Gastroesophageal sphincter (tissue), 4 donors: Measurements from ENCODE around the gene PTP4A2. TPM values are rescaled to one million over a fixed set of nuclear protein-coding genes. Genes with fewer than 3 reads are reported as not detected.

Source experiments
- ATAC-seq: fragments of 150-250 bp; one replicate; pipeline ENCODE4 v1.9.1; 2016; ENCODE audit warnings: mild to moderate bottlenecking, moderate library complexity
- H3K27ac ChIP-seq, 4 donors: fragments of 200-600 bp; sonication (generic) in 3 of 4; 1 replicate in 3 of 4; 2 replicates in 1 of 4; pipeline ENCODE4 v1.5.1; 2016 to 2019
- H3K27me3 ChIP-seq: fragments of 200-600 bp; sonication (generic); one replicate; pipeline ENCODE4 v1.5.1; 2019
- H3K36me3 ChIP-seq, 2 donors: fragments of 200-600 bp; sonication (generic); one replicate each; pipeline ENCODE4 v1.5.1; 2019; ENCODE audit warnings: control low read depth in 1 of 2
- H3K4me1 ChIP-seq, 3 donors: fragments of 200-600 bp; sonication (generic); 1 replicate in 2 of 3; 2 replicates in 1 of 3; pipeline ENCODE4 v1.5.1; 2016 to 2019; ENCODE audit warnings: control low read depth in 2 of 3
- H3K4me3 ChIP-seq, 2 donors: fragments of 200-600 bp; sonication (generic); one replicate each; pipeline ENCODE4 v1.5.1; 2019; ENCODE audit warnings: mild to moderate bottlenecking in 1 of 2, moderate library complexity in 1 of 2
- H3K9me3 ChIP-seq, 3 donors: fragments of 200-600 bp; sonication (generic); one replicate each; pipeline ENCODE4 v1.5.1; 2017 to 2019; ENCODE audit warnings: control low read depth in 2 of 3
- CTCF ChIP-seq, 4 experiments: fragments of 200-600 bp in 2 of 4; fragments of 450-650 bp in 2 of 4; sonication (generic) in 1 of 4; IDR thresholded peaks; one replicate each; pipeline ENCODE4 v1.5.1; 2017 to 2019; ENCODE audit warnings: antibody characterized with exemption in 4 of 4, mild to moderate bottlenecking in 2 of 4, moderate library complexity in 2 of 4
- EP300 ChIP-seq: sonication (generic); formaldehyde crosslinking; IDR thresholded peaks from one replicate; pipeline ENCODE4 v1.6.1; 2017; ENCODE audit warnings: antibody characterized with exemption, mild to moderate bottlenecking
- POLR2A ChIP-seq, 2 donors: fragments of 450-650 bp; IDR thresholded peaks; one replicate each; pipeline ENCODE4 v1.6.1; 2017; ENCODE audit warnings: antibody characterized with exemption in 2 of 2, mild to moderate bottlenecking in 2 of 2, moderate library complexity in 1 of 2
- POLR2AphosphoS5 ChIP-seq: sonication (generic); formaldehyde crosslinking; IDR thresholded peaks from one replicate; pipeline ENCODE4 v1.6.1; 2017; ENCODE audit warnings: antibody characterized with exemption
- WGBS, 2 donors: methylation state at CpG; one replicate each; pipeline ENCODE4 v1.1.5; 2018; ENCODE audit warnings: low coverage in 1 of 2; 5-methylcytosine and 5-hydroxymethylcytosine counted together
- total RNA-seq, 4 donors: library from RNA; depleted of rRNA; stranded (reverse); fragments of >200 nt; gene quantifications; one replicate each; pipeline ENCODE4 v1.1.0, GENCODE V29; 2016

Gene PTP4A2
- total RNA-seq, 4 donors from 2014 or later: 203 to 273 (median 250) TPM

- Histone ChIP-seq H3K27me3 (no peaks in the 10 kb centered on the region), H3K36me3 (no peaks in the 10 kb centered on the region), H3K27ac (no peak overlapping the region), H3K4me1 (no peaks in the 10 kb centered on the region), H3K4me3 (no peak overlapping the region), H3K9me3 (no peaks in the 10 kb centered on the region)
- 88 to 91% methylated on average over 7 to 11 of the region's 11 CpGs for WGBS, 2 donors
- no peak for TF ChIP-seq POLR2AphosphoS5
- ATAC-seq: no peak
Observed at GRCh38 chr1:31875636-31876236, 62.4 kb downstream of the PTP4A2 start.

DNA sequence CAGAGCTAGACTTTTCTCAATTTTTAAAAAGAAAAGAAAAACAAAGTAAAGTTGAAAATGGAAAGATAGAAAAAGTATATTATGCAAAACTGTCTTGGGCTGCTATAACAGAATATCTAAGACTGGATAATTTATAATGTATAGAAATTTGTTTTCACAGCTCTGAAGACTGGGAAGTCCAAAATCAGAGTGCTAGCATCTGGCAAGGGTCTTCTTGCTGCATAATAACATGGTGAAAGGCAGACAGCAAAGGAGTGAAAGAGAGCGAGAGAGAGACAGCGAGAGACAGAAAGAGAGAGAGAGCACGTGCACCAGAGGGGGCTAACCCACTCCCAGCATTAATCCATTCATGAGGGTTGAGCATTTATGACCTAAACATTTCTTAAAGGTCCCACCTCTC, 63.2 kb downstream of the PTP4A2 start:
- ATAC-seq: no peak
- WGBS, 2 donors: 62 to 100% methylated on average over 1 to 3 of the region's 3 CpGs
- no peaks in the 10 kb centered on the region for H3K36me3 ChIP-seq

GRCh38 chr1:31872658-31873636, 65.2 kb downstream of the PTP4A2 start:
- Histone ChIP-seq H3K4me3 (no peak overlapping the region), H3K36me3 (no peaks in the 10 kb centered on the region), H3K27ac (no peak overlapping the region), H3K27me3 (no peaks in the 10 kb centered on the region), H3K4me1 (no peaks in the 10 kb centered on the region), H3K9me3 (no peaks in the 10 kb centered on the region)
- 82 to 100% methylated on average over 3 to 7 of the region's 7 CpGs for WGBS, 2 donors
- no peak for ATAC-seq
- TF ChIP-seq EP300 (no peak), POLR2A (IDR thresholded peaks at IDR 0.05) (no peak), CTCF (IDR thresholded peaks at IDR 0.05) (no peak), POLR2AphosphoS5 (no peak)

More for the DNA sequence above, 63.2 kb downstream of the PTP4A2 start:
- H3K4me3 ChIP-seq: no peak overlapping the region
- no peaks in the 10 kb centered on the region for H3K9me3 ChIP-seq
- no peaks in the 10 kb centered on the region for H3K27me3 ChIP-seq
- H3K4me1 ChIP-seq: no peaks in the 10 kb centered on the region
- H3K27ac ChIP-seq: no peak overlapping the region
- TF ChIP-seq EP300 (no peak), POLR2AphosphoS5 (no peak), POLR2A (IDR thresholded peaks at IDR 0.05) (no peak), CTCF (IDR thresholded peaks at IDR 0.05) (no peak)

- Histone ChIP-seq H3K4me1 (no peaks in the 10 kb centered on the region), H3K27me3 (no peaks in the 10 kb centered on the region), H3K27ac (no peak overlapping the region), H3K9me3 (no peaks in the 10 kb centered on the region), H3K36me3 (no peaks in the 10 kb centered on the region), H3K4me3 (no peak overlapping the region)
- WGBS, 2 donors: 69 to 83% methylated on average over 2 to 3 of the region's 3 CpGs
- no peak for TF ChIP-seq POLR2A (IDR thresholded peaks at IDR 0.05)
- TF ChIP-seq POLR2AphosphoS5: no peak
- TF ChIP-seq EP300: no peak
- TF ChIP-seq CTCF (IDR thresholded peaks at IDR 0.05): no peak
- ATAC-seq: no peak
Observed at GRCh38 chr1:31871703-31872102, 66.5 kb downstream of the PTP4A2 start.

GRCh38 chr1:31870086-31870736, 68.0 kb downstream of the PTP4A2 start:
- Histone ChIP-seq H3K4me1 (no peaks in the 10 kb centered on the region), H3K9me3 (no peaks in the 10 kb centered on the region), H3K4me3 (no peak overlapping the region), H3K36me3 (no peaks in the 10 kb centered on the region), H3K27me3 (no peaks in the 10 kb centered on the region), H3K27ac (no peak overlapping the region)
- no peak for TF ChIP-seq POLR2AphosphoS5
- TF ChIP-seq CTCF (IDR thresholded peaks at IDR 0.05): no peak
- TF ChIP-seq EP300: no peak
- no peak for TF ChIP-seq POLR2A (IDR thresholded peaks at IDR 0.05)
- 77 to 80% methylated on average over 5 to 7 of the region's 7 CpGs for WGBS, 2 donors
- ATAC-seq: no peak
